Measurements from ENCODE around the gene UNKL. TPM values are rescaled to one million over a fixed set of nuclear protein-coding genes. Genes with fewer than 3 reads are reported as not detected.

UNKL gene
- total and polyA plus RNA-seq, 2 donors (not counting 1 experiment from before 2014, with no cell fraction given) = 53.9 to 178 TPM

DNA sequence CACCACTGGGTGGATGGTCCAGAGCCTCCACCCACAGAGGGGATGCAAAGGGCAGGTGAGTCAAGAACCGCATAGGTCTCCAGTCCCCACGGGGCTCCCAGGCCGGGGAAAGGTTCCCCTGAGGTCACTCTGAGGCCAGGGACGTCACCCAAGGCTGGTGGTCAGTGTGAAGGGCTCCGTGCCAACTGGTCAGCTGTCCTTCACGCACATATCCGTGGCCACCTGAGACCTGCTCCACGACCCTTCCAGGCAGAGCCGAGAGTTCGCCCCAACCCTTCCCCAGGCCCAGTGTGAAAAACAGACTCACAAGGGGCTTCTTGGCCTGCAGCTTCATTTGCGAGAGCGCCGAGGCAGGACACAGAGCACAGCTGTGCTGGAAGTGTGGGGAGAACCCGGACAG lies 65.6 kb downstream of the UNKL start:
- Histone ChIP-seq H3K4me3 (ENCODE audit: control extremely low read depth in 1 of 5, extremely low read depth in 1 of 5, insufficient read depth in 1 of 5, low read depth in 2 of 5, low read length in 4 of 5) (no peak overlapping the region), H3K4me2 (replicated peaks; ENCODE audit: low read depth, low read length, poor library complexity, severe bottlenecking) (no peak overlapping the region), H3K9ac (ENCODE audit: low read length) (no peak overlapping the region), H3K4me1 (ENCODE audit: control insufficient read depth in 2 of 2, insufficient read depth in 2 of 2, low read length in 2 of 2) (peaks cover 17 to 21% of the 10 kb centered on the region in 2 donors), H3K79me2 (ENCODE audit: control insufficient read depth, insufficient read depth, low read length) (peaks cover 35% of the 10 kb centered on the region), H2AFZ (ENCODE audit: insufficient read depth, low read depth, low read length, poor library complexity, severe bottlenecking) (no peak overlapping the region), H3K27ac (ENCODE audit: low read length in 2 of 2) (no peak overlapping the region), H4K20me1 (ENCODE audit: control insufficient read depth, insufficient read depth, low read length, poor library complexity, severe bottlenecking) (peaks cover 36% of the 10 kb centered on the region), H3K9me3 (ENCODE audit: control extremely low read depth in 1 of 3, control insufficient read depth in 2 of 3, insufficient read depth in 1 of 3, low read length in 2 of 3) (no peaks in the 10 kb centered on the region), H3K27me3 (replicated peaks in 1 of 4; ENCODE audit: control extremely low read depth in 1 of 4, control insufficient read depth in 3 of 4, insufficient read depth in 4 of 4, low read length in 3 of 4) (no peaks in the 10 kb centered on the region), H3K36me3 (replicated peaks in 1 of 2; ENCODE audit: control extremely low read depth in 1 of 2, control insufficient read depth in 1 of 2, extremely low read depth in 1 of 2, insufficient read depth in 2 of 2, low read length in 1 of 2) (peaks cover 0 to 27% of the 10 kb centered on the region in 2 experiments)
- 95% methylated on average over 14 of the region's 14 CpGs for WGBS (ENCODE audit: insufficient coverage)
- peak overlapping the region; percentile 26 for H3K4me3 Mint-ChIP-seq
- ChIA-PET CTCF (interaction anchor here (0.9 kb wide), 1 partner anchor 11 kb away, joined by 3 read pairs; no protein-coding TSS in a partner anchor), POLR2A (no interaction called here)
- peaks cover 34% of the 10 kb centered on the region for H3K4me1 Mint-ChIP-seq
- intact Hi-C loops (cut with micrococcal nuclease) = loop anchor here (10.0 kb wide), 1 partner anchor 266 kb away; the partner anchor contains the start of genes CRAMP1 and IFT140
- peak overlapping the region; percentile 41 for H3K27ac Mint-ChIP-seq
- DNase-seq = no peak
- H3K27me3 Mint-ChIP-seq = no peaks in the 10 kb centered on the region
- ATAC-seq (ENCODE audit: low read depth) = no peak
- no peaks in the 10 kb centered on the region for H3K9me3 Mint-ChIP-seq (ENCODE audit: insufficient read depth)
- no peak for TF ChIP-seq CTCF (IDR thresholded peaks at IDR 0.05)
- TF ChIP-seq EZH2 (IDR thresholded peaks at IDR 0.05; ENCODE audit: borderline replicate concordance, insufficient read depth, low read depth, low read length, poor library complexity, severe bottlenecking) = no peak

DNA sequence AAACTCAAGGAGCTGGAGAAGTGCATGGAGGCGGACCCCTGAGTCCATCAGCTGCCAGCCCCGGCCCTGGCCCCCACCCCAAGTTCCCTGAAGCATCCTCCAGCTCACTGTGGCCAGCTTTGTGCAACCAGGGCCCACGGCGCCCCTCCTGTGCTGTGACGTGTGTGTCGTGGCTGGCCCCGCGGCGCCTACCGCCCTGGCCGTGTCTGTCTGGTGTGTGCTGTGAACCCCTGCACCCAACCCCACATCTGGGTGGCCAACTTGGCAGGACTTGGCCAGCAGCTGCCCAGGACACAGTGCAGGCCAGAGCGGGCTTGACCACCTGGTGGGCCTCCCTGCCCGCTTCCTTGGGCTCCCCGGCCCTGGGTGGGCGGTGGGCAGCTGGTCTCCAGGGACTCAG lies 66.1 kb downstream of the UNKL start:
- Histone ChIP-seq H3K36me3 (replicated peaks in 1 of 2; ENCODE audit: control extremely low read depth in 1 of 2, control insufficient read depth in 1 of 2, extremely low read depth in 1 of 2, insufficient read depth in 2 of 2, low read length in 1 of 2) (peaks cover 0 to 27% of the 10 kb centered on the region in 2 experiments), H3K9ac (ENCODE audit: low read length) (no peak overlapping the region), H3K27ac (ENCODE audit: low read length in 2 of 2) (no peak overlapping the region), H2AFZ (ENCODE audit: insufficient read depth, low read depth, low read length, poor library complexity, severe bottlenecking) (no peak overlapping the region), H3K4me1 (ENCODE audit: control insufficient read depth in 2 of 2, insufficient read depth in 2 of 2, low read length in 2 of 2) (peaks cover 19 to 26% of the 10 kb centered on the region in 2 donors), H3K79me2 (ENCODE audit: control insufficient read depth, insufficient read depth, low read length) (peaks cover 30% of the 10 kb centered on the region), H3K4me3 (ENCODE audit: control extremely low read depth in 1 of 5, extremely low read depth in 1 of 5, insufficient read depth in 1 of 5, low read depth in 2 of 5, low read length in 4 of 5) (no peak overlapping the region), H3K9me3 (ENCODE audit: control extremely low read depth in 1 of 3, control insufficient read depth in 2 of 3, insufficient read depth in 1 of 3, low read length in 2 of 3) (no peaks in the 10 kb centered on the region), H3K27me3 (replicated peaks in 1 of 4; ENCODE audit: control extremely low read depth in 1 of 4, control insufficient read depth in 3 of 4, insufficient read depth in 4 of 4, low read length in 3 of 4) (no peaks in the 10 kb centered on the region), H3K4me2 (replicated peaks; ENCODE audit: low read depth, low read length, poor library complexity, severe bottlenecking) (no peak overlapping the region), H4K20me1 (ENCODE audit: control insufficient read depth, insufficient read depth, low read length, poor library complexity, severe bottlenecking) (peaks cover 36% of the 10 kb centered on the region)
- no peak for TF ChIP-seq EZH2 (IDR thresholded peaks at IDR 0.05; ENCODE audit: borderline replicate concordance, insufficient read depth, low read depth, low read length, poor library complexity, severe bottlenecking)
- TF ChIP-seq CTCF (IDR thresholded peaks at IDR 0.05) = no peak
- CTCF ChIA-PET = interaction anchor here (0.9 kb wide), 1 partner anchor 11 kb away, joined by 3 read pairs; no protein-coding TSS in a partner anchor
- peak overlapping the region; percentile 26 for H3K4me3 Mint-ChIP-seq
- DNase-seq (no peak), ATAC-seq (ENCODE audit: low read depth) (no peak)
- POLR2A ChIA-PET = interaction anchor here (1.1 kb wide), 1 partner anchor 39 kb away, joined by 4 read pairs; the partner anchor contains the start of gene UBE2I
- no peaks in the 10 kb centered on the region for H3K27me3 Mint-ChIP-seq
- 94% methylated on average over 15 of the region's 15 CpGs for WGBS (ENCODE audit: insufficient coverage)
- intact Hi-C loops (cut with micrococcal nuclease) = loop anchor here (10.0 kb wide), 1 partner anchor 266 kb away; the partner anchor contains the start of genes CRAMP1 and IFT140
- H3K27ac Mint-ChIP-seq = no peak overlapping the region
- peaks cover 30% of the 10 kb centered on the region for H3K4me1 Mint-ChIP-seq
- no peaks in the 10 kb centered on the region for H3K9me3 Mint-ChIP-seq (ENCODE audit: insufficient read depth)

Measured in B cell (primary cell).